ENCODE measurements around the gene GRM8.

Gene GRM8

DNA sequence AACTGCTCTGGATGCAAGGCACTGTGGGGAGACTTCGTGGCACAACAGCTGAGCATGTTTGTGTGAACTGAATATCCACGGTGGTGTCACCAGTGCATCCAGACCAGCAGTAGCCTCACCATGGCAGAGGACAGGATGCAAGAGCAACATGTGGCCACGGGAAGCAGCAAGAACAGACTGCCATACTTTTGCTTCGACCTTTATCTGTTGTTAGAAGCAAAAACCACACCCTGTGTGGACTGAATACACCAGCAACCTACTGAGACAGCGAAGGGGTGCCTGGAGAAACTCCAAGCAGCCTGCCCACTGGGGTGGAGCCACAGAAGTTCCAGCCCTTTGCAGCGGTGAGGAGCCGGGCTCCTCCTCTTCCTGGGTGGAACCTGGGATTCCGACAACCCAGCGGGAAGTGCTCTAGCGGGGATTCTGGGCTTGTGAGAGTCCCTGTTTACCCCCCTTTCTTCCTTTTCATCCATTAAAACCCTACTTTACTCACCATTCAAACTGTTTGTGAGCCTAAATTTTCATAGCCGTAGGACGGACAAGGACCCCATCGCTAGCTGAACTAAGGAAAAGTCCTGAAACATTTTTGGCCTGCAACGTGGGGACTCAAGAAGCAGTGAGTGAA lies 584.9 kb downstream of the GRM8 start:
- DNase-seq (ENCODE audit: low read depth, low spot score), result no peak

DNA sequence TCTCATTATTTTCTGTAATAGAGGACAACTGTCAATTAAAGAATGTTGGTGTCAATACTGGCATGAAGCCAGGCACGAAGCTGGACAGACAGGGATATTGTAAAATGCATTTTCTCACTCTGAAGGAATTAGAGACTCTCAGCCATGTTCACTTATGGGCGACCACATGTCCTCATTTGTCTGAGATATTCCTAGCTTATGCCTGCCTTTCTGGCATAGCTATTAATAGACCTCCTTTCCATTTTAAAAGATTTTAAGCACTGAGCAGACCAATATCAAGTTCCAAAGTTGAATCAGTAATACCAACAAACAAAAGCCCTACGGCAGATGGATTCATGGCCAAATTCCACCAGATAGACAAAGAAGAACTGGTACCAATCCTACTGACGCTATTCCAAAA lies 589.9 kb downstream of the GRM8 start:
- DNase-seq (ENCODE audit: low read depth, low spot score), result no peak

DNA sequence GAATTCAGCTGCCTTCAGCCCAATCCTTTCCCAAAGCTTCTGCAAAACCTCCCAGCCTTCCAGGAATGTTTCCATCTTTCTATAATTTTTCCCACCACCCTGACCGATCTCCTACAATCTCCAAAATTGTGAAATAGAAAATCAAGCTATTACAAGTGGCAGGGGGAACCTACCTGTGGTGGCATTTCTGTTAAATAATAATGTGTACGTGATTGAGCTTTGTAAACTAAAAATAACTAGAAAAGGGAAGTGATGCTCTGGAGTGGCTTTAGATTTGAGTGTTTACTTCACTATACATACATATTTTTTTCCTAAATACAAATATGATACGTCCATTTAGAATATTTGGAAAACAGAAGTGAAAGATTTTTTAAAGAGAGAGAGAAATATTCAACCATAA lies 593.6 kb downstream of the GRM8 start:
- DNase-seq (ENCODE audit: low read depth, low spot score), result no peak

DNA sequence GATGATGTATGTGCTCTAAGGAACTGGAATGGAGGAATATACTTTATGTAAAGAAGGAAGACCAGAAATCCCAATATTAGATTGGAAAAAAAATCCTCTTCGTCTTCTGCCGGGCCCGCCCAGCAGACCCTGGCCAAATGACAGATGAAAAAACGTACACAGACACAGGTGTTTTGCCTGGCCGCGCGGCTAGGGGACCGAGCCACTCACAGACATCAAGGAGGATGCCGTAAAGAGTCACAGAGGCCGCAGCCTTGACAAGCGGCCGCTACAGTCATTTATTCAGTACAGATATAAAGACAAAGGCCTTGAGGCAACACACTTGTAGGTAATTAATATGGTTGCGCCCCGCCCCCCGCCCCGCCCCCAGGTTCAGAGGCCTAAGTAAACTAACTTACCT lies 594.1 kb downstream of the GRM8 start:
- no peak for DNase-seq (ENCODE audit: low read depth, low spot score)

DNA sequence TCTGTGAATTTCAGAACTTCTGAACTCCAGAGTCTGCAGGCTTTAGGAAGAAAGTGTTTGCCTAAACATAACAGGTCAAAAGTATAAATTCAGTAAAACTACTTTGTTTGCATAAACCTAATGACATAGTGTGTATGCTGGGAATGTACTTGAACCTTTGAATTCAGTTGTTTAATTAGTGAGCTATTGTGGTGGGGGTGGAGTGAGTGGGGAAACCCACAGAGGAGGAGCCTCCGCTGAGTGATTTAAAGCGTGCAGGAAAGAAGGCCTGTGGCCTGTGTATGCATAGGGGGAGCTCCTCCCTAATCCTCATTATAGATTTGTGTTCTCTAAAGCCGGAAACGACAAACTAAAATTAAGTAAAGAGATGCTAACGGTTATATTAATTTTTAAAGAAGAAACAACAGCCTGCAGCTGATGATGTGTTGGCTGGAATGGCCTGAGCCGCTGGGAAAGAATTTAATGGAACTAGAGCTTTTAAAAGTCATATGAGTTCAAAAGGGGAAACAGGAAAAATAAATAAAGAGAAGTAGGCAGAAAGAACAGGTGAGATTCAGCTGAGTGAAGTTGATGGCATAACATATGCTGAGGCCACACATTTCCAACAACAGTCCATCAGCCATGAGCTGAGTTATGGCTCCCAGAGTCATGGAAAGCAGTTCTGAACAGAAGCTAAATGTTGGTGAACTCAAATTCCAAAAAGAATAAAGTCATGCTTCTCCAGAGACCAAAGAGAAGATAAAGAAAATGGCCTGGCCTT lies 595.0 kb downstream of the GRM8 start:
- no peak for DNase-seq (ENCODE audit: low read depth, low spot score)

DNA sequence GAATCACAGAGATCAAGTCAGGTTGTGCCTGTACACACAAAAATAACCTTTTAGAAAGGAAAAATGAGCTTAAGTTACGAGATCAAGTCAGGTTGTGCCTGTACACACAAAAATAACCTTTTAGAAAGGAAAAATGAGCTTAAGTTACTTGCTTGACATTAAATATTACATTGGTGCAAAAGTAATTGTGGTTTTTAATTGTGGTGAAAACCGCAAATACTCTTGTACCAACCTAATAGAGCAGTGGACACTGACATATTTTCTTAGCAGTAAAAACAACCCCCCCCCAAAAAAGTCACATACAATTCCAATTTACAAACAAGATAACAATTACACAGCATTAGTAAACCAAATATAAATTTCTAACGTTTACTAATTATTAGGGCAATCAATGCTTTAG lies 595.6 kb downstream of the GRM8 start:
- no peak for DNase-seq (ENCODE audit: low read depth, low spot score)

DNA sequence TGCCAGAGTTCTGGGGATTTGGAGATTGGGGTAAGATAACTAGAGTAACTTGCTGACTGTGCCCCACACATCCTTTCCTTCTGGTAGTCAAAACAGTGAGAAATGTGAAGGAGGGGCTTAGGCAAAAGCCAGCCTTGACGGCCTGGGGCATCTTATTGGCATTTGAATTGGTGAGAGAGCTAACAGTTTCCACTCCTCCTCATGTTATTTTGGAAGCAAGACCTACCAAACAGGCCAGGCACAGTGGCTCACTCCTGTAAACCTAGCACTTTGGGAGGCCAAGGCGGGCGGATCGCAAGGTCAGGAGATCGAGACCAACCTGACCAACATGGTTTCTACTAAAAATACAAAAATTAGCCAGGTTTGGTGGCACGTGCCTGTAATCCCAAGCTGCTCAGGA lies 596.6 kb downstream of the GRM8 start:
- no peak for DNase-seq (ENCODE audit: low read depth, low spot score)

DNA sequence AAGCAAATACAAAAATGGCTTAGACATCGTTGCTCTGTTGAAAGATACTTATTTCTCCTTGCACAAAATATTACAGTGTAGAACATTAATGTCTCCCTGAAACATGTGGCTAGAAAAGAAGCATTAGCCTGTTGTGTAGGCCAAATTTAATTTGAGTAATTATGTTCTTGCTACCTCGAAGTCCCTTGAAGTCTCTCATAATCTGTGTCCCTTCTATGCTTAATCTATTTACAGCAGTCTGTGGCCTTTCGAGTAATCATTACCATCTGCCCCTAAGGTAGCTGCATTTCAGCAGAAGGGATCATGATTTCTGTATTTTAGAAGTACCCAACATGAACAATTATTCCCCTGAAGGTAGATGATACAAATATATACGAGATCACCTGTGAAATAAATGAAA lies 615.2 kb downstream of the GRM8 start:
- no peak for DNase-seq (ENCODE audit: low read depth, low spot score)

DNA sequence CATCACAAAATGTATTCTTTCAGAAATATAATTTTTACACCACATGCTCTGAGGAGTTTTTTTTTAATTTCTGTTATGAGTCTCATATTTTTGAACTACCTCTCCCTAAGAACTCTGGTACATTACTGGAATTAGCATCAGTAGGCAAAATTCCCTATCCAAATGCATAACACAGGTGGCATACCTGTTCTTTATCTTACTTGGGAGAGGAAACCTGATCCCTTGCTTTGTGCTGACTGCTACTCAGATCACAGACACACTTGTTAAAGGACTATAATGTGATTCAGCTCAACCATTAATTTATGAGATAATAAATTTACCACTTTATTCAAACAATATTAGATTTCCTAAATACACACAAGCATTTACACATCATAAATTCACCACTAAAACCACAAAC lies 617.2 kb downstream of the GRM8 start:
- no peak for DNase-seq (ENCODE audit: low read depth, low spot score)

DNA sequence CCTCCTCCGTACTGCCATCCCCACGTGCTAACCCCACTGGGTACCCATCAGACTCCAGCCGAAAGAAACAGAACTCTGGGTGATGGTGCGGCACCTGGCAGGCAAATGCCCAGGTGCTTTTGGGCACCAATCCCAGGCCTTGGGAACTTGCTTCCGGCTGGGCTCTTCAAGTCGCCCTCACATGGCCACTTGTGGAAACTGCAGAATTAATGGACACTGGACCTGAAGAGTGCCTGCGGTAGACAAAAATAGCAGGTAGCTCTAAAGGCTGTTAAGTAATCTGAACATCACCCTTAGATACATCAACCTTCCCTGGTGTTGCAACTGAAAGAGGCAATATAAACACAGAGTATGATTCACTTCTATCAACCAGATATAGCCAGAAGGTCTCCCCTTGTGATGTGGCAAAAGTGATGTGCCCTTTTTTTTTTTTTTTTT lies 644.4 kb downstream of the GRM8 start:
- DNase-seq (ENCODE audit: low read depth, low spot score), result no peak

DNA sequence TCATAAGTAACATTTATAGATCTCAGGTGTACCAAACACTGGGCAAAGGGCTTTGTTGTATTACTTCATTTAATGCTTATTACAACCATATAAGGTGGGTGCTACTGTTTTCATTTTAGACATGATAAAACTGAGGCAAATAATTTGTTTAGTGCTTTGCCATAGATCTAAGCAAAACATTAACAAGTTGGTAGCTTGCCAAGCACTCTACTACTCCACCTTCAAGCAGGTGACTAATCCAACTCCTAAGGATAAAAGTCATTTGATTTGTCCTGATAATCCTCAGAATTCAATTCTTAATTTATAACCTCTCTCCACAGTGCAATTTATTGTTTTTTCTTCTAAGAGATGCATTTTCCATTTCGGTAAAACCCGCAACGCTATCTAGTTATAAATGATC lies 646.4 kb downstream of the GRM8 start:
- no peak for DNase-seq (ENCODE audit: low read depth, low spot score)

DNA sequence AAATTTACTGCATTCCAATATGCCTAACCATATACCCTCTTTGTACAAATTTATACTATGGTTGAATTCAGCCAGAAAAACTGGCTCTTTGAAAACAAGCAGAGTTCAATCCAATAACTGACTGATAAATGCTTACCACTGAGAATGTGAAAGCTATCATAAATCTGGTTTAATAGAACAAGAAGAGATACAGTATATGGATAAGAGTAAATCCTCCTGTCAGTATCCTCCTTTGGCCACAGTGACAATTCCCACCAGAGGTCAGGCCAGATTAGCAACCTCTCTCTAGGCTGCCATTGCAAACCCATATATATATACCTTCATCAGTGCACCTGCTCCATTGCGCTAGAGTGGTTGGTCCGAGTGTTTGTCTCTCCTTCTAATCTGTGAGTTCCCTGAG lies 647.2 kb downstream of the GRM8 start:
- no peak for DNase-seq (ENCODE audit: low read depth, low spot score)

DNA sequence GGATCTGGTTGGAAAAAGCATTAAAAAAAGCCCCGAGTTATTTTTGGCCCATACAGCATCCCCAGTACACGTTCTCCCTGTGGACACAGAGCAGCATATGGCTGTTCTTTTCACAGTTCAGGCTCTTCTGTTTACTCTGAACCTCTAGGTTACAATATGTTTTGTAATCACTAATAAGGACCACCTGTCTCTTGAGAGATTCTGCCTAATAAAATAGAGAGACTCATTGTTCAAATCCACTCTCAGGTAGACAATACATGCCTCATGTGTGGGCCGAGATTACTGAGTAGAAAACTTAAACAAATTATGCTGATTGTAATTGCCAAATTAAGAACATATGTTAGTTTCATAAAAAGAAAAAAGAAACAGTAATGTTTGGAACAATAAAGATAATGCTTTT lies 647.7 kb downstream of the GRM8 start:
- no peak for DNase-seq (ENCODE audit: low read depth, low spot score)

DNA sequence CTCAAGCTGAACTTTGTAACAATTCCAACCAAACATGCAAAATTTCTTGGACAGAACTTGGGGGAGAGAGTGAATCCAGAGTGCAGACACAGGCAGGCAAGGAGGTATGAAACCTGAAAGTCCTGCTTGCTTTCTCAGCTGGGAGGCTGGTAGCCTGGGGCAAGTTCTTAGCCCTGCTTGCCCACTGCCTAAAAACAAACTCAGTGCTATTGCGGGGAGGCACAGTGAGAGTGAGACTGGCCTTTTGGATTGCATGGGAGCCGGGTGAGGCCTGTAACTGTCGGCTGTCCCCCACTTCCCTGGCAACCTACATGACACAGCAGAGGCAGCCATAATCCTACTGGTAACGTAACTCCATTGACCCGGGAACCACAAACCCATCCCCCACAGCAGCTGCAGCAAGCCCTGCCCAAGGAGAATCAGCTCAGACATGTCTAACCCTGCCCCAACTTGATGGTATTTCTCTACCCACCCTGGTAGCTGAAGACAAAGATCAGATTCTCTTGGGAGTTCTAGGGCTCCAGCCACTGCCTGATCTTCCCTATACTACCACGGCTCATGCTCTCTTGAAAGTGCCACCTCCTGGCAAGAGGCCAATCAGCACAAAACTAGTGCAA lies 663.6 kb downstream of the GRM8 start:
- DNase-seq (ENCODE audit: low read depth, low spot score), result no peak

DNA sequence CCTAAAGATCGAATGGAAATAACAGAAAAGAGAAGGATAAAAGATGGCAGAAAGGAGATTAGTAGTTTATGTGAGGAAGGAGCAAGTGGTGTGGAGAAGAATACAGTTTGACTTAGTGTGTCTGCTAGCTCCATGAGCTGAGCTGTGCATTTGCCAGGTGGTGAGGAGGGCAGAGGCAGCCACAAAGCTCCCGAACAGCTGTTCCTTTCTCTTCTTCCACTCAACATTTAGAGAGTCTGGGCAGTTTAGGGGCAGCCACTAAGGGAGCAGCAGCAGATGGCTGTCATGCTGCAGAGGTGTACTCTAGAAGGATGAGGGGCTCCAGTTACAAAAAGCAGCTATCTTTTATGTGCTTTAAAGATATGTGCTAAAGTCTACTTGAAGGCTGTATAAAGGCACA lies 674.4 kb downstream of the GRM8 start:
- DNase-seq (ENCODE audit: low read depth, low spot score), result no peak

DNA sequence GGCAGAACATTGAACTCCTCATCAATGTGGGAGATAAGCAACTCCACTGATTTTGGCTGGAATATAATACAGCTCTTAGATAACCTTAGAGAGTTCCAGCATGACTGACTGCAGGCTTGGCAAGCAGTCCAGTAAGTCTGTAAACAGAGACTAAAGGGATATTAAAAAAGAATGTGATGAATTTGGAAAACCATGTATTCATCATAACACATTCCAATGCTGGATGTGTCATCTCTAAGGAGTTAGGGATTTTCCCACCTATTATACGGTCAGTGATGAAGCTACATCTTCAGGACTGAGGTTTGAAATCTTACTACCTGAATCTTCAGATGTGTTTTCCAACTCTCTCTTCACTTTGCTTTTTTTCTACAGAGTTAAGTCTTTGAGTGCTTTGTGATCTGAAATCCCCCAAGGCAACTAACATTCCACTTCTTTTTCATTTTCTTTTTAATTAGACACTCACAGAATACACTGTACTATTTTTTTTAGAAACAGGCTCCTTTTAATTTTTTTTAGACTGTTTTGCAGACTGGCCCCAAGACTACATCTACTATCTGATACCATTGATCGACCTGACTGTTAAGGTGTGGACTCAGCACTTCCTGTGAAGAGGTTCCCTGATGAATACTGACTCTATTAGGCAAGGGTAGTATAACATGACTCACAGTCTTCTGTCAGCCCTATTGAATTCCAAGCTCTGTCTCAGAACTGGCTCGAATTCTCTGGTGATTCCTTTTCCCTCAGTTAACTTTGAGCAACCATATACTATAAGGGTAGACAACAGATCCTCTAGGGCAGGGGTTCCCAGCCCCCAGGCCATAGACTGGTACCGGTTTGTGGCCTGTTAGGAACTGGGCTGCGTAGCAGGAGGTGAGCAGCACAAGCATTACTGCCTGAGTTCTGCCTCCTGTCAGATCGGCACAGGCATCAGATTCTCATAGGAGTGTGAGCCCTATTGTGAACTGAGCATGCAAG lies 678.2 kb downstream of the GRM8 start:
- DNase-seq (ENCODE audit: low read depth, low spot score), result no peak

DNA sequence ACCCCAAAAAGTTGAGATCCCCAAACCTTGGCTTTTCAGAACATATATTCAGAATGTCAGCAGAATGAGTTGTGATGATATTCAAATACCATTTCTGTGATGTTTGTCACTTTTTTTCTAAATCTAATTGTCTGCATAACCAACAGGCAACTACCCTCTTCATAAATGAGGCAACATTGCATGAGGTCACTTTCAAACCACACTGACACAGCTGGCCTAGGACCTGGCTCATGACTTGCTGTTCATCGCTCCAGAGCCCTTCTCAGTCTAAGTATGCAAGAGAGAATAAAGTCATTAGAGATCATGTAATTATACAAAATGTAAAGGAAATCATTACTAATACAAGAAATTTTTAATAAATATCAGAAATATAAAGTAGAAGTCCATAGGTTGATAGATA lies 681.9 kb downstream of the GRM8 start:
- DNase-seq (ENCODE audit: low read depth, low spot score), result no peak

DNA sequence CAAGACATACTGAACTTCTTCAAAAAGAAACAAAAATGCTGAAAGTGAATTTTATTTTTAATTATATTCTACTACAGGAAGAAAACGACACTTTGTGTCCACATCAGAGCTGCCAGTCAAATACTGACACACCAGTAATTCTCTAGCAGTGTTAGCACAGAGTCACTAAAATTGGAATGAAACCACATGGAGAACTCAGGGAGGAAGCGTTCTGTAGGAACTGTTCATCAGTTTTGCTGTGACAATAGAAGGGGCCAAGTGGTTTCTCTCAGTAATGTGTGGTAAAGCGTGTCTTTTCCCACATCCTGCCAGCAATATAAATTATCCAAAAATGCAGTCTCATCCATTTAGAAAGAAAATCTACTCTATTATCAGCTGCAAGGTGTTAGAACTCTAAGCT lies 683.3 kb downstream of the GRM8 start:
- no peak for DNase-seq (ENCODE audit: low read depth, low spot score)

DNA sequence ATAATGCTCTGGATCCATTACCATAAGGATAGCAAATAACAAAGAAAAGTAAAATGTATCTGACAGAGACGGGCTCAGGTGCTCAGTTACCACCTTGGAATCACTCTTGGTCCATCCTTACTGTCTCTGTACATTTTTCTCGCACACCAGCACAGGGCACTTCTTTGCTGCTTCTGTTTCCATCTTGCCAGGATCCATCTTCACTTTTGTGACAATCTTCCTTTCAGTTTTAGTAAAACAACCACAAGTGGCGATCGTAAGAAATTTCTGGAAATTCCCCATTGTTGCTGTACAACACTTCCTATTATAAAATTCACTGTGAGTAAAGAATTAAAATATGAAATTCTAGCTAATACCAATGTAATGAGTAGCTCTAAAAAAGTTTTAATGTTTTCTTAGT lies 695.5 kb downstream of the GRM8 start:
- no peak for DNase-seq (ENCODE audit: low read depth, low spot score)

DNA sequence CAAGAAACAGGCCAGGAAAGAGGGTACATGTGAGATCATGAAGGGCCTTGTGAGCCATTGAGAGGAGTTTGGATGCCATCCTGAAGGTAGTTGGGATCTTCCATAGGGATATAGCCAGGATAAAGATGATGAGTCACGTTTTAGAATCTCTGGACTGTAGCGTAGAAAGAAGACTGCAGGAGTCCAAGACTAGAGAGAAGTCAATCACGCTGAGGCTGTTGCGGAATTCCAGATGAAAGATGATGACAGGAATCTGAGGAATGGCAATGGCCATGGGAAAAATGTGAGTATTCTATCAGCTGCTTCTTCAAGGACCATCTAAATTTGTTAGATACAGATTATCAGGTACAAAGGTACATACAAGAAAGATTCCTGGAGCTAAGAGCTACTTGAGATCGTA lies 711.3 kb downstream of the GRM8 start:
- no peak for DNase-seq (ENCODE audit: low read depth, low spot score)

DNA sequence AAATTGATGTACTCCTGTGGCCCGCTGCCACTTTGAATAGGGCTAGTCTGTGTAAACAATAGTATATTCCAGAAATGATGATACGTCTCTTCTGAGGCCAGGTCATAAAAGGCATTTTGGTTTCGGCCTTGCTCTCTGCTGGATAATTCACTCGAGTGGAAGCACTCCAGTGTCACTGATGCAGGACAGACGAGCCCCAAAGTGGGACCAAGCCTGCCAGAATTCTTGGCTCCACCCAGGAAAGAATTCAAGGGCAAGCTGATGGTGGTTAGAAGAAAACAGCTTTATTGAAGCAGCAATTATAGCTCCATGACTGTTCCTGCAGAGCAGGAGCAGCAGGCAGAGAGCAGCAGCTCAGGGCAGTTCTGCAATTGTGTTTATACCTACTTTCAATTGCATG lies 717.6 kb downstream of the GRM8 start:
- DNase-seq (ENCODE audit: low read depth, low spot score), result no peak

DNA sequence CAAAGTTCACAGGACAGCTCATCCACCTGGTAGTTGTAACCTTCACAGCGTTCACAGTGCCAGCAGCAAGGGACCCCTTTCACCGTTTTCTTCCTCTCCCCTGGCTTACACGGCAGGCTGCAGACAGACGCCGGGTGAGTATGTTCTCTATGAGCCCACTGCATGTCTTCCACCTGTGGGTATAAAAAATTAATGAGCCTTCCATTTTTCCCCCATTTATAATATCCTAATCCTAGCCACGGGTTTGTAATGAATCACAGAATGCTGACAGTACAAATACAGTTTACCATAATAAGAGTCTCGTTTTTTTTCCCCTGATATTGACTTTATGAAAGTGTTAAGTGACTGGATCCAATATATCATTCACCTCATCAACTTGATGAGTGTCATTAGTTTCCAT lies 719.0 kb downstream of the GRM8 start:
- no peak for DNase-seq (ENCODE audit: low read depth, low spot score)

Measured in brain pericyte (primary cell).